Sigmoid colon (tissue), 7 donors: ENCODE measurements around the gene KCNK1. TPM values are rescaled to one million over a fixed set of nuclear protein-coding genes. Genes with fewer than 3 reads are reported as not detected.

Experiments used
- DNase-seq: peaks from one replicate; pipeline ENCODE4 v3.0.0-alpha.2; 2019
- H3K27ac ChIP-seq, 4 donors: fragments of 200-600 bp; sonication (generic); one replicate each; pipeline ENCODE4 v1.5.1; 2016 to 2019; ENCODE audit warnings: mild to moderate bottlenecking in 1 of 4
- H3K27me3 ChIP-seq, 3 donors: fragments of 200-600 bp; sonication (generic); one replicate each; pipeline ENCODE4 v1.5.1; 2019; ENCODE audit warnings: mild to moderate bottlenecking in 1 of 3
- H3K36me3 ChIP-seq, 4 donors: fragments of 200-600 bp; sonication (generic); one replicate each; pipeline ENCODE4 v1.5.1; 2016 to 2019
- H3K4me1 ChIP-seq, 4 donors: fragments of 200-600 bp; sonication (generic); one replicate each; pipeline ENCODE4 v1.5.1; 2017 to 2019
- H3K4me3 ChIP-seq, 4 donors: fragments of 200-600 bp; sonication (generic); one replicate each; pipeline ENCODE4 v1.5.1; 2017 to 2019; ENCODE audit warnings: mild to moderate bottlenecking in 2 of 4, moderate library complexity in 1 of 4
- H3K9me3 ChIP-seq, 4 donors: fragments of 200-600 bp in 3 of 4; sonication (generic) in 3 of 4; one replicate each; pipeline versions ENCODE4 v1.5.1 to v1.6.1; 2013 to 2019
- EP300 ChIP-seq, 4 donors: sonication (generic); formaldehyde crosslinking; IDR thresholded peaks; one replicate each; pipeline ENCODE4 v1.6.1; 2017; ENCODE audit warnings: antibody characterized with exemption in 4 of 4
- POLR2A ChIP-seq, 2 donors: fragments of 450-650 bp; IDR thresholded peaks; one replicate each; pipeline ENCODE4 v1.6.1; 2016; ENCODE audit warnings: antibody characterized with exemption in 2 of 2, mild to moderate bottlenecking in 2 of 2, moderate library complexity in 2 of 2
- POLR2AphosphoS5 ChIP-seq, 4 donors: sonication (generic); formaldehyde crosslinking; IDR thresholded peaks; one replicate each; pipeline ENCODE4 v1.6.1; 2017; ENCODE audit warnings: antibody characterized with exemption in 4 of 4
- WGBS, 2 donors: extraction: QIAGEN DNeasy Blood & Tissue Kit; methylation state at CpG; one replicate each; pipeline ENCODE4 v1.1.7; 2013; 5-methylcytosine and 5-hydroxymethylcytosine counted together
- intact Hi-C: fragments of 100-400 bp; cut with DNase I; formaldehyde crosslinking; loops from one replicate; pipeline ENCODE4 v1.15.1; 2023
- polyA plus RNA-seq, 3 donors: library from polyadenylated mRNA; stranded (reverse); fragments of 200-250 nt; gene quantifications; one replicate each; pipeline ENCODE4 v1.2.3, GENCODE V29; 2013
- total RNA-seq, 4 donors: library from RNA; depleted of rRNA; stranded (reverse); fragments of >200 nt; gene quantifications; one replicate each; pipeline ENCODE4 v1.1.0, GENCODE V29; 2016
- TF ChIP-seq, protein P1 (sequence below), 4 experiments: fragments of 450-650 bp in 3 of 4; fragments of 200-600 bp in 1 of 4; IDR thresholded peaks; one replicate each; pipeline ENCODE4 v1.5.1; 2016 to 2019; ENCODE audit warnings: antibody characterized with exemption in 4 of 4, mild to moderate bottlenecking in 3 of 4, moderate library complexity in 2 of 4
- donor health status: healthy with polysubstance abuse.
- donor health status: Bipolar disorder and iron deficiency.
- donor health status: healthy.

KCNK1 gene
- total and polyA plus RNA-seq, 7 donors = 0.95 to 26.8 (median 12.8) TPM; not detected in 1

DNA sequence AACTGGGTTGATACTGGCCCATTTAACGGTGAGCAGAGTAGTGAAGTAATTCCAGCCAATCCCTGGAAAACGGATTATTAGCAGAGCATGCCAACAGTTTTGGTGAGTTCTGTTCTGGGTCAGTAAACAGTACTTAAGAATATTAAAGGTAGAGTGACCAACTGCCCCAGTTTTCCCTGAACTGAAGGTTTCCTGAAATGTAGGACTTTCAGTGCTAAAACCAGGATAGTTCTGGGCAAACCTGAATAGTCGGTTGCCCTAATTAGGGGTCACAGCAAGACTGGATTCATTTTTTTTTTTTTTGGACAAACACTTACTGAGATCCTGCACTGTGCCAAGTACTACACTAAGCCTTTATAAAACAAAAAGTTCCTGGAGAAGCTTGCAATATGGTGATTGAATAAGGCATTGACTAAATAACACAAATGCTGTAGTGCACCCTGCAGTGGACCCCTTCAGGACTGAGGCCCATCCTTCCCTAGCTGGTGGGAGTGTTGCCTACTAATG lies 75.9 kb downstream of the KCNK1 start:
- Histone ChIP-seq H3K9me3 (no peaks in the 10 kb centered on the region), H3K4me1 (no peaks in the 10 kb centered on the region), H3K4me3 (no peak overlapping the region), H3K27me3 (no peaks in the 10 kb centered on the region), H3K27ac (no peak overlapping the region), H3K36me3 (no peaks in the 10 kb centered on the region)
- 72 to 82% methylated on average over 3 of the region's 3 CpGs for WGBS, 2 donors
- intact Hi-C loops = no loop called here
- TF ChIP-seq POLR2A (IDR thresholded peaks at IDR 0.05) (no peak), EP300 (IDR thresholded peaks at IDR 0.05) (no peak), POLR2AphosphoS5 (IDR thresholded peaks at IDR 0.05) (no peak)
- TF ChIP-seq, protein P1, sequence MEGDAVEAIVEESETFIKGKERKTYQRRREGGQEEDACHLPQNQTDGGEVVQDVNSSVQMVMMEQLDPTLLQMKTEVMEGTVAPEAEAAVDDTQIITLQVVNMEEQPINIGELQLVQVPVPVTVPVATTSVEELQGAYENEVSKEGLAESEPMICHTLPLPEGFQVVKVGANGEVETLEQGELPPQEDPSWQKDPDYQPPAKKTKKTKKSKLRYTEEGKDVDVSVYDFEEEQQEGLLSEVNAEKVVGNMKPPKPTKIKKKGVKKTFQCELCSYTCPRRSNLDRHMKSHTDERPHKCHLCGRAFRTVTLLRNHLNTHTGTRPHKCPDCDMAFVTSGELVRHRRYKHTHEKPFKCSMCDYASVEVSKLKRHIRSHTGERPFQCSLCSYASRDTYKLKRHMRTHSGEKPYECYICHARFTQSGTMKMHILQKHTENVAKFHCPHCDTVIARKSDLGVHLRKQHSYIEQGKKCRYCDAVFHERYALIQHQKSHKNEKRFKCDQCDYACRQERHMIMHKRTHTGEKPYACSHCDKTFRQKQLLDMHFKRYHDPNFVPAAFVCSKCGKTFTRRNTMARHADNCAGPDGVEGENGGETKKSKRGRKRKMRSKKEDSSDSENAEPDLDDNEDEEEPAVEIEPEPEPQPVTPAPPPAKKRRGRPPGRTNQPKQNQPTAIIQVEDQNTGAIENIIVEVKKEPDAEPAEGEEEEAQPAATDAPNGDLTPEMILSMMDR (IDR thresholded peaks at IDR 0.05) = no peak
- DNase-seq = no peak

DNA sequence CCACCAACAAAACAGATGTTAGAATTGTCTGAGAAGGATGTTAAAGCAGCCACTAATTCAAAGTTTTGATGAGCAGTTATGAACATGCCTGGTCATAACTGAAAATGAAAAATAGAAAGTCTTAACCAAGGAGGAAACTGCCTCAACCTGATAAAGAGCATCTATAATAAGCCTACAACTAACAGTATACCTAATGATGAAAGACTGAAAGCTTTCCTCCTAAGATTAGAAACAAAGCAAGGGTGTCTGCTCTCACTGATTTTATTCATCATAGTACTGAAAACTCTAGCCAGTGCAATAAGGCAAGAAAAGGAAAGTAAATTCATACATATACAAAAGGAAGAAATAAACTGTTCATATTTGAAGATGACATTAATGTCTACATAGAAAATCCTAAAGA lies 82.0 kb downstream of the KCNK1 start:
- TF ChIP-seq EP300 (IDR thresholded peaks at IDR 0.05) (no peak), POLR2AphosphoS5 (IDR thresholded peaks at IDR 0.05) (no peak), POLR2A (IDR thresholded peaks at IDR 0.05) (no peak)
- TF ChIP-seq, protein P1 (IDR thresholded peaks at IDR 0.05) = no peak
- Histone ChIP-seq H3K9me3 (peaks cover 0 to 3% (median 0%) of the 10 kb centered on the region in 4 donors), H3K27me3 (no peaks in the 10 kb centered on the region), H3K4me3 (no peak overlapping the region), H3K36me3 (no peaks in the 10 kb centered on the region), H3K4me1 (no peaks in the 10 kb centered on the region), H3K27ac (no peak overlapping the region)
- no peak for DNase-seq
- intact Hi-C loops = no loop called here

DNA sequence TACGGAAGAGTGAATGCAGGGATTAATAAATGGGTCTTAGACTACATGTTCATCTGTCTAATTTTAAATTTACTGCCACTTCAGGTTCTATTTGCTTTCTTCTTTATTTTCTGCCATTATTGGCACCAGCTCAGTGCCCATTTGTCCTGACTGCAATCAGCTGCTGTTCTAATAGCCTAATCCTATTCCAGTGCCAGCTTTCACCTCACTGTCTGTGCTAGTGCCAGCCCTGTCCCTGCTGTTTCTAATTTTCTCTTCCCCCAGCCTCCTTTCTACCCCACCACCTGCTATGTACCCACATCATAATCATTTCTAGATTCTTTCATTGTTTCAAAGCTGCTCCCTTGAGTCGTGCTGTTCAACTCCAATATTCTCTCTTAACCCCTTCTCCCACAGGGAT lies 86.4 kb downstream of the KCNK1 start:
- Histone ChIP-seq H3K4me1 (no peaks in the 10 kb centered on the region), H3K9me3 (peaks cover 0 to 3% (median 0%) of the 10 kb centered on the region in 4 donors), H3K27me3 (no peaks in the 10 kb centered on the region), H3K4me3 (no peak overlapping the region), H3K36me3 (no peaks in the 10 kb centered on the region), H3K27ac (no peak overlapping the region)
- WGBS, 2 donors = 81 to 86% methylated on average over 2 of the region's 2 CpGs
- DNase-seq = no peak
- no peak for TF ChIP-seq POLR2AphosphoS5 (IDR thresholded peaks at IDR 0.05)
- TF ChIP-seq, protein P1 (IDR thresholded peaks at IDR 0.05) = no peak
- no peak for TF ChIP-seq POLR2A (IDR thresholded peaks at IDR 0.05)
- TF ChIP-seq EP300 (IDR thresholded peaks at IDR 0.05) = no peak
- intact Hi-C loops = no loop called here

DNA sequence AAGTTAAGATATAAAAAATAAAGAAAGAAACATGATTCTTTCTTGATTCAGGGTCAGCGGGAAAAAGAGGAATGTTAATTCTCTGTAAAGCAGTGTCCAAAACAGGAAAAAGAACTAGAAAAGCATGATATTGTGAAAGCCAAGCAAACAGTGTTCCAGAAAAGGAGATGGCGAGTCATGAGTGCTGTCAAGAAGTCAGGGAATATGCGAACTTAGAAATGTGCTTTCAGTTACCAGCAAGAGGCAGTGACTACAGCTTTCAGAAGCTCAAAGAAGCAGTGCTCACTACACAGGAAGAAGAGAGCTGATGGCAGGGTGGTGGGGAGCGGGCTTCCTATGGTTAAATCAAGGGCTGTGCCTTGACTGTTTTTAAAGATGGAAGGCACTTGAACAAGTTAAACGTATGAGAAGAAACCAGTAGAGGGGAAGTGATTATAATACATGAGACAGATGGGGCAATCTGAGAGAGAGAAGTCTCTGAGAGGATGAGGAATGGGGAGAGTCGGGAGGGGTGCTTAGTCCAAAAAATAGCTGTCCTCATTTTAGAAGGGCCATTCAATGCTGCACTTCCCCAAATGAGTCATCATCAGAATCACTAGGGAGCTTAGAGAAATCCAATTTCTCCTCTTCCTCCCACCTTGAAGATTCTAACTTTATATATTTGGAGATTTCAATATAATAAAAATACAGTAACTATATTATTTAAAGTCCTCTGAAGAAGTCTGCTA lies 90.4 kb downstream of the KCNK1 start:
- WGBS, 2 donors = 75 to 83% methylated on average over 6 of the region's 6 CpGs
- Histone ChIP-seq H3K27me3 (no peaks in the 10 kb centered on the region), H3K4me1 (peaks cover 0 to 14% (median 12%) of the 10 kb centered on the region in 4 donors), H3K9me3 (no peaks in the 10 kb centered on the region), H3K27ac (no peak overlapping the region), H3K36me3 (no peaks in the 10 kb centered on the region), H3K4me3 (no peak overlapping the region)
- intact Hi-C loops = no loop called here
- TF ChIP-seq POLR2A (IDR thresholded peaks at IDR 0.05) (no peak), EP300 (IDR thresholded peaks at IDR 0.05) (no peak), POLR2AphosphoS5 (IDR thresholded peaks at IDR 0.05) (no peak)
- TF ChIP-seq, protein P1 (IDR thresholded peaks at IDR 0.05) = no peak
- no peak for DNase-seq
